SH-SY5Y (cell line): ENCODE data around the gene ACIN1.

Source experiments
- GATA2 ChIP-seq: IDR thresholded peaks from 2 replicates; pipeline ENCODE4 v1.6.1; 2011; ENCODE audit warnings: mild to moderate bottlenecking, low read depth, low read length
- GATA3 ChIP-seq: IDR thresholded peaks from 2 replicates; pipeline ENCODE4 v1.6.1; 2011; ENCODE audit warnings: low read depth, mild to moderate bottlenecking, low read length, moderate library complexity

- TF ChIP-seq GATA3 (no peak), GATA2 (no peak)
Measured at GRCh38 chr14:23103581-23103980, 8.6 kb upstream of the ACIN1 start.
